Naive thymus-derived CD8-positive, alpha-beta T cell (primary cell): ENCODE measurements around the gene TBR1. TPM values are rescaled to one million over a fixed set of nuclear protein-coding genes. Genes with fewer than 3 reads are reported as not detected.

Source experiments
- ATAC-seq, 2 donors: fragments of 150-1000 bp; cut with Tn5 transposase in 1 of 2; sonication (Bioruptor Pico), chemical (Tn5 transposase) in 1 of 2; 1 replicate in 1 of 2; 2 replicates in 1 of 2; pipeline ENCODE4 v1.10.0; 2021; ENCODE audit warnings: mild to moderate bottlenecking in 2 of 2, moderate library complexity in 2 of 2
- POLR2A ChIA-PET: fragments of 350-600 bp; sonication (Branson Sonifier 250); formaldehyde crosslinking; loops from one replicate; lab custom pipeline; 2021; ENCODE audit warnings: antibody characterized with exemption; lab: Charles Lee
- DNase-seq, 10 donors: peaks; one replicate each; pipeline versions ENCODE4 v3.0.0 to v3.0.0-alpha.2; 2020 to 2022
- H3K27ac Mint-ChIP-seq, 10 donors: one replicate each; pipeline ENCODE4 v1.8.0; 2020 to 2022; ENCODE audit warnings: mild to moderate bottlenecking in 10 of 10, mixed read lengths in 10 of 10, moderate library complexity in 4 of 10, inconsistent platforms in 1 of 10
- H3K27me3 Mint-ChIP-seq, 5 donors: one replicate each; pipeline ENCODE4 v1.8.0; 2021 to 2022; ENCODE audit warnings: mixed read lengths in 5 of 5
- H3K36me3 Mint-ChIP-seq, 3 donors: one replicate each; pipeline ENCODE4 v1.8.0; 2020 to 2022; ENCODE audit warnings: mixed read lengths in 3 of 3, mild to moderate bottlenecking in 2 of 3, inconsistent platforms in 1 of 3
- H3K4me1 Mint-ChIP-seq, 4 donors: one replicate each; pipeline ENCODE4 v1.8.0; 2021 to 2022; ENCODE audit warnings: mixed read lengths in 4 of 4
- H3K4me3 Mint-ChIP-seq, 10 donors: one replicate each; pipeline ENCODE4 v1.8.0; 2020 to 2022; ENCODE audit warnings: mild to moderate bottlenecking in 10 of 10, mixed read lengths in 10 of 10, moderate library complexity in 6 of 10, inconsistent platforms in 1 of 10
- H3K9me3 Mint-ChIP-seq, 9 donors: one replicate each; pipeline ENCODE4 v1.8.0; 2020 to 2022; ENCODE audit warnings: mixed read lengths in 9 of 9, mild to moderate bottlenecking in 3 of 9, inconsistent platforms in 1 of 9, moderate library complexity in 1 of 9
- polyA plus RNA-seq, 3 donors: library from polyadenylated mRNA; unstranded; fragments of 300-500 nt; fragmentation: Illumina TruSeq; gene quantifications; one replicate each; pipeline ENCODE4 v1.2.3, GENCODE V29; 2021
- total RNA-seq, 8 experiments: library from RNA in 2 of 8; stranded (reverse) in 2 of 8; gene quantifications; one replicate each; pipeline ENCODE4 v1.2.3 and lab custom pipeline; 2021 to 2026

The TBR1 gene
- total and polyA plus RNA-seq, 5 experiments from 2014 or later, result not detected

DNA sequence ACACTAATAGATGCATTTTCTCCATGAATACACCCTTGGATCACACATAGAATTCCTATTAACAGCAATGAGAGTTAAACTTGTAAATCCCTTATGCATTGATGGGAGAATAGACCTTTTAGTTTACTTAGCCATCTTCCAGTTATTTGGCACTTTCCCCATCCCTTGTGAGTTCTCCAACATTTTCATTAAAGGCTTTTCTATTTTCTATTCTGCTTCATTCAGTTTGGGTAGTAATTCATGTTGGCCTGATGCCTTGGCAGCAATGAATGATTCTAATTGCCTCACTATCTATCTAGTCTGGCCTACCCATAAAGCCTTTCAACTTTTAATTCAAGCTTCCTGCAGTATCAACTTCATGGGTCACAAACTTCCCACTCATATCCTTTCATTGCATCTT is 32.3 kb downstream of the TBR1 start:
- Mint-ChIP-seq H3K4me3 (no peak overlapping the region), H3K4me1 (no peaks in the 10 kb centered on the region), H3K36me3 (peaks cover 0 to 2% (median 0%) of the 10 kb centered on the region in 3 donors), H3K9me3 (no peaks in the 10 kb centered on the region), H3K27ac (no peak overlapping the region), H3K27me3 (peaks cover 9 to 46% (median 12%) of the 10 kb centered on the region in 5 donors)
- POLR2A ChIA-PET, result no interaction called here
- ATAC-seq, result no peak
- DNase-seq, result no peak

DNA sequence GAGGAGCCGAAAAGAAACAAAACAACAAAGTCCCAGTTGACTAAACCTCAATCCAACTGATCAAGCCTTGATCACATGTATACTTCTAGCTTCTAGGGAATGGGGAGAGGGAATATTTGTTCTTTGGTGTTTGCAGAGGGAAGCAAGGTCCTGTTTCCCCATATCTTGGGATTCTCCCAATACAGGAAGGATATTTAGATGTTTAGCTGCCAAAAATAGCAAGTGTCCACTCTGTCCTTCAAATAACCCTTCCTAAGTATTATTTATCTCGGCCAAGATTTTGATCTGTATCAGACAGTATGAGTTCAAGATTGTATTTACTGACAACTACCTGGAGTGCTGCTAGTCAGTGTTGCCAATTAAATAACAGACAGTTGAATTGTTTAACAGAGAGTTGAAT is 55.5 kb downstream of the TBR1 start:
- peaks cover 23 to 60% (median 24%) of the 10 kb centered on the region in 5 donors for H3K27me3 Mint-ChIP-seq
- H3K9me3 Mint-ChIP-seq, result peaks cover 0 to 6% (median 0%) of the 10 kb centered on the region in 9 donors
- H3K4me1 Mint-ChIP-seq, result no peaks in the 10 kb centered on the region
- ATAC-seq, result no peak
- POLR2A ChIA-PET, result no interaction called here
- no peak overlapping the region for H3K27ac Mint-ChIP-seq
- no peak overlapping the region for H3K4me3 Mint-ChIP-seq
- DNase-seq, result no peak
- no peaks in the 10 kb centered on the region for H3K36me3 Mint-ChIP-seq

DNA sequence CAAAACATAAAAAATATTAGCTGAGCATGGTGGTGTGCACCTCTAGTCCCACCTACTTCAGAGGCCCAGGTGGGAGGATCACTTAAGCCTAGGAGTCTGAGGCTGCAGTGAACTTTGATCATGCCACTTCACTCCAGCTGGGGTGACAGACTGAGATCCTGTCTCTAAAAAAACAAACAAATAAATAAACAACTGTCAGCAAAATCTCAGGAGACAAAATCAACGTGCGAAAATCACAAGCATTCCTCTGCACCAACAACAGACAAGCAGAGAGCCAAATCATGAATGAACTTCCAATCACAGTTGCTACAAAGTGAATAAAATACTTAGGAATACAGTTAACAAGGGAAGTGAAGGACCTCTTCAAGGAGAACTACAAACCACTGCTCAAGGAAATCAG is 58.8 kb downstream of the TBR1 start:
- H3K36me3 Mint-ChIP-seq, result peaks cover 0 to 10% (median 0%) of the 10 kb centered on the region in 3 donors
- DNase-seq (no peak), ATAC-seq (no peak)
- H3K4me3 Mint-ChIP-seq, result no peak overlapping the region
- POLR2A ChIA-PET, result no interaction called here
- H3K4me1 Mint-ChIP-seq, result no peaks in the 10 kb centered on the region
- peaks cover 0 to 10% (median 2%) of the 10 kb centered on the region in 9 donors for H3K9me3 Mint-ChIP-seq
- no peak overlapping the region for H3K27ac Mint-ChIP-seq
- H3K27me3 Mint-ChIP-seq, result peaks cover 16 to 33% (median 26%) of the 10 kb centered on the region in 5 donors

Other genes starting within 250 kb of the TBR1 start
- gene PSMD14, start 107.9 kb upstream of the TBR1 start, total RNA-seq, result 10 to 100 TPM; 17.5 to 18.6 TPM
- 10 to 100 TPM; 44.0 to 55.6 (median 50.7) TPM for gene PSMD14, start 107.9 kb upstream of the TBR1 start, polyA plus RNA-seq
- gene SLC4A10, start 208.1 kb downstream of the TBR1 start, total RNA-seq, result not detected
- gene SLC4A10, start 208.1 kb downstream of the TBR1 start, polyA plus RNA-seq, result not detected